H4 (cell line): ENCODE data around the gene GPR3. TPM values are rescaled to one million over a fixed set of nuclear protein-coding genes. Genes with fewer than 3 reads are reported as not detected.

ENCODE experiments used
- DNase-seq: peaks from one replicate; pipeline ENCODE4 v3.0.0-alpha.2; 2015; ENCODE audit warnings: low spot score
- total RNA-seq: library from RNA; depleted of rRNA; stranded (reverse); fragments of >200 nt; shearing (Covaris generic); gene quantifications from 2 replicates; pipeline ENCODE4 v1.2.3, GENCODE V29; 2014; rRNA removed

Gene GPR3, protein sequence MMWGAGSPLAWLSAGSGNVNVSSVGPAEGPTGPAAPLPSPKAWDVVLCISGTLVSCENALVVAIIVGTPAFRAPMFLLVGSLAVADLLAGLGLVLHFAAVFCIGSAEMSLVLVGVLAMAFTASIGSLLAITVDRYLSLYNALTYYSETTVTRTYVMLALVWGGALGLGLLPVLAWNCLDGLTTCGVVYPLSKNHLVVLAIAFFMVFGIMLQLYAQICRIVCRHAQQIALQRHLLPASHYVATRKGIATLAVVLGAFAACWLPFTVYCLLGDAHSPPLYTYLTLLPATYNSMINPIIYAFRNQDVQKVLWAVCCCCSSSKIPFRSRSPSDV
- total RNA-seq: 0.23 and 1.1 TPM in 2 replicates

- DNase-seq: peak; percentile 83
Observed at GRCh38 chr1:27392096-27392777, at the start of gene GPR3. Gene GPR3, plus strand, starts transcription at chr1:27392622. Its CDS starts 1,177 bp downstream, at chr1:27393799.

GRCh38 chr1:27342778-27343638, 49.4 kb upstream of the GPR3 start:
- no peak for DNase-seq

DNA sequence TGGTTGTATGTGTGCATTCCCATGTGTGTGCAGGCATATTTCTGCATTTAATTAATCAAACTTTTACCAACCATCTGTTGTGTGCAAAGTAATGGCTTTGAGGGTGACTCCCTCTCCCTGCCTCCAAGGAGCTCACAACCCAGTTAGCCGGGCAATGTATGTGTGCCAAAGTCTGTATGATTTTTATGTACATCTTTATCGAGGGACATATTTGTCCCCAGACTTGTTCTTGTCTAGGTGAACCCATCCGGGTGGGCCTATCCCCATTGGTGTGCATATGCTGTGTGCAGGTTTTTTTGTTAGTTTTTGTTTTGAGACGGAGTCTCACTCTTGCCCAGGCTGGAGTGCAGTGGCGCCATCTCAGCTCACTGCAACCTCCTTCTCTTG, 48.8 kb upstream of the GPR3 start:
- DNase-seq: no peak

GRCh38 chr1:27345272-27345671, 47.1 kb upstream of the GPR3 start:
- DNase-seq: no peak

GRCh38 chr1:27346357-27346756, 46.1 kb upstream of the GPR3 start:
- DNase-seq: no peak

DNA sequence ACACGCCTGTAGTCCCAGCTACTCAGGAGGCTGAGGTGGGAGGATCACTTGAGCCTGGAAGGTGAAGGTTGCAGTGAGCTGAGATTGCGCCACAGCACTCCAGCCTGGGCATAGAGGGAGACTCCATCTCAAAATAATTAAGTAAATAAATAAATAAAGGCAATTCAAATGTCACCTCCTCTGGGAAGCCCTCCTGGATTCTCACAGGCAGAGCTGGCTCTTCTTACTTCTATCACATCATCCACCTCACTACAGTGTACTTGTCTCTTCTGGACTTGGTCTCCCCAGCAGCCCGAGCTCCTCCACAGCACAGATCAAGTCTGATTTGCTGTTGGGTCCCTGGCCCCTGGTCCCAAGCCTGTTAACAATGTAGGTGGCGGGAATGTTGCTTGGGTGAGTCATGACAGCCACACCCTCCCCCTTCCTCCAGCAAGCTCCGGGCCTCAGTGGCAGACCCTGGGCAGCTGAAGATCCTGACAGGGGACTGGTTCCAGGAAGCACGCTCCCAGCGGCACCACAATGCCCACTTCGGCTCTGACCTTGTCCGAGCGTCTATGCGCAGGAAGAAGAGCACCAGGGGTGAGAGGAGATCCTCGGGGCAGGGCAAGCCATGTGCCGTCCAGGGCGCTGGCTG, 45.3 kb upstream of the GPR3 start:
- DNase-seq: no peak

GRCh38 chr1:27348861-27349783, 43.3 kb upstream of the GPR3 start:
- DNase-seq: no peak

DNA sequence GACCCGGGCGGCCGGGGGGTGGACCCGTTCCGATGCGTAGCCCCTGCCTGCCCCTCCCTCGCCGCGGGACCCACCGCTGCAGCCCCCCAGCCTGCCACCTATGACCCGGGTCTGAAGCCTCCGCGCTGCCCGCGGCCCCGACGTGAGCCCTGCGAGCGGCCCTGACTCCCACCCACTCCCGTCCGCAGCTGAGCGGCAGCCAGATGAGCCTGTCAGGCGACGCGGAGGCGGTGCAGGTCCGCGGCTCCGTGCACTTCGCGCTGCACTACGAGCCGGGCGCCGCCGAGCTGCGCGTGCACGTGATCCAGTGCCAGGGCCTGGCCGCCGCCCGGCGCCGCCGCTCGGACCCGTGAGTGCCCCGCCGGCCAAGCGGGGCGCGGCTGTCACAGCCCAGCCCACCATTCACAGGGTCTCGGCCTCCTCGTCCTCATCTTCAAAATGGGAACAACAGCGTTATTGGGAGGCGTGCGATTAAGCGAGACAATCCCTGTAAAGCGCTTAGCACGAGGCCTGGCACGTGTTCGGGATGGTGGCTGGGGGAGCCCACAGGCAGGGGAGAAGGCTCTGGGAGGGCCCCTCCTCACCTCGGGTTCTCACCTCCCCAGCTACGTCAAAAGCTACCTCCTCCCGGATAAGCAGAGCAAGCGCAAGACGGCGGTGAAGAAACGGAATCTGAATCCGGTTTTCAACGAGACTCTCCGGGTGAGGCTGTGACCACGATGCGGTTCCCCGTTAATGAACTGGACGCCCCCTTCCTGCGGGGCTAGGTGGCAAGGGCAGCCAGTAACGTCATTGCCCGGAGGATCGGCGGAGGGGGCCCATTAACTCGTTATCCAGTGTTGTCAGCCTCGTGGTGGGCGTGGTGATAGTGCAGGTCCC, 42.4 kb upstream of the GPR3 start:
- DNase-seq: no peak

- no peak for DNase-seq
Observed at GRCh38 chr1:27350663-27351540, 41.5 kb upstream of the GPR3 start.

- no peak for DNase-seq
Observed at GRCh38 chr1:27351541-27352107, 40.8 kb upstream of the GPR3 start.

DNA sequence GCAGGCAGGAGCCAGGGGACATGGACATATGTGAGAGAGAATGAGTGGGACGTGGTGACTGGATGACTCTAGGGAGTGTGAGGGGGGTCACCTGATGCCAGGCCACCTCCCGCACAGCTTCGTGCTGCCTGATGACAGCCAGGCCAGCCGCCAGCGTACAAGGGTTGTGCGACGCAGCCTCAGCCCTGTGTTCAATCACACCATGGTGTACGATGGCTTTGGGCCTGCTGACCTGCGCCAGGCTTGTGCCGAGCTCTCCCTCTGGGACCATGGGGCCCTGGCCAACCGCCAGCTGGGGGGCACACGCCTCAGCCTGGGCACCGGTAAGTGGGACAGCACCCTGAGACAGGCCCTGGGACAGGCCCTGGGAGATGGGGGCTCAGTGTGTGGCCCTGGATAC, 39.3 kb upstream of the GPR3 start:
- no peak for DNase-seq

- no peak for DNase-seq
Observed at GRCh38 chr1:27353629-27354028, 38.8 kb upstream of the GPR3 start.

- DNase-seq: no peak
Observed at GRCh38 chr1:27355683-27356082, 36.7 kb upstream of the GPR3 start.

DNA sequence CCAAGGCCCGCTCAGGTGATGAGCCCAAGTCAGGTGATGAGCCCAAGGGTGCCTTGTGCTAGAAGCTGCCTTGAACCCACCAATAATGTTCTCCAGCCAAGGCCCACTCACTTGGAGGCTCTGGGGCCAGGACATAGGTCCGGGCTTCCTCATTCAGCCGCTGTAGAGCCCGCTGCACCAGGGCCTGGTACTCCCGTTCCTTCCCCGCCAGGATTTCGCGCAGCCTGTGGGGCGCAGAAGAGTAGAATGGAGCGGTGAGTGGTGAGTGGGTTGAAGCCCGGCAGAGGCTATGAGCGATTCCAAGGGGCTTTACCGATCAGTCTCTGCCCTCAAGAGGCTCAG, 36.2 kb upstream of the GPR3 start:
- no peak for DNase-seq

GRCh38 chr1:27356619-27357280, 35.7 kb upstream of the GPR3 start:
- no peak for DNase-seq

- DNase-seq: no peak
Observed at GRCh38 chr1:27357281-27358037, 35.0 kb upstream of the GPR3 start.
